Fibroblast of the aortic adventitia (primary cell): Measurements from ENCODE around the gene PDGFRB. TPM values are rescaled to one million over a fixed set of nuclear protein-coding genes. Genes with fewer than 3 reads are reported as not detected.
A peak's percentile ranks its signal among the peaks of the same experiment; 100 is the strongest.

Experiments
- DNase-seq: peaks from one replicate; pipeline ENCODE4 v3.0.0-alpha.2; 2010; ENCODE audit warnings: low read depth
- H3K4me3 ChIP-seq: 2 replicates; pipeline ENCODE4 v1.5.1; 2011; ENCODE audit warnings: low read depth, mild to moderate bottlenecking, control low read depth, low read length, moderate library complexity
- total RNA-seq: library from RNA; depleted of rRNA; stranded (reverse); fragments of >200 nt; gene quantifications from 2 replicates; pipeline ENCODE4 v1.2.3, GENCODE V29; 2012; ENCODE audit warnings: low replicate concordance
- TF ChIP-seq, protein P1 (sequence below): IDR thresholded peaks from 2 replicates; pipeline ENCODE4 v1.5.1; 2011; ENCODE audit warnings: mild to moderate bottlenecking, low read length, control low read depth, inconsistent platforms; ENCODE audit not compliant: insufficient read depth

Gene PDGFRB
- total RNA-seq, 1 donor, result 111 TPM

GRCh38 chr5:150178262-150178661, 22.6 kb upstream of the PDGFRB start:
- no peak overlapping the region for H3K4me3 ChIP-seq
- TF ChIP-seq, protein P1, sequence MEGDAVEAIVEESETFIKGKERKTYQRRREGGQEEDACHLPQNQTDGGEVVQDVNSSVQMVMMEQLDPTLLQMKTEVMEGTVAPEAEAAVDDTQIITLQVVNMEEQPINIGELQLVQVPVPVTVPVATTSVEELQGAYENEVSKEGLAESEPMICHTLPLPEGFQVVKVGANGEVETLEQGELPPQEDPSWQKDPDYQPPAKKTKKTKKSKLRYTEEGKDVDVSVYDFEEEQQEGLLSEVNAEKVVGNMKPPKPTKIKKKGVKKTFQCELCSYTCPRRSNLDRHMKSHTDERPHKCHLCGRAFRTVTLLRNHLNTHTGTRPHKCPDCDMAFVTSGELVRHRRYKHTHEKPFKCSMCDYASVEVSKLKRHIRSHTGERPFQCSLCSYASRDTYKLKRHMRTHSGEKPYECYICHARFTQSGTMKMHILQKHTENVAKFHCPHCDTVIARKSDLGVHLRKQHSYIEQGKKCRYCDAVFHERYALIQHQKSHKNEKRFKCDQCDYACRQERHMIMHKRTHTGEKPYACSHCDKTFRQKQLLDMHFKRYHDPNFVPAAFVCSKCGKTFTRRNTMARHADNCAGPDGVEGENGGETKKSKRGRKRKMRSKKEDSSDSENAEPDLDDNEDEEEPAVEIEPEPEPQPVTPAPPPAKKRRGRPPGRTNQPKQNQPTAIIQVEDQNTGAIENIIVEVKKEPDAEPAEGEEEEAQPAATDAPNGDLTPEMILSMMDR, result no peak
- no peak for DNase-seq

GRCh38 chr5:150177721-150178120, 22.1 kb upstream of the PDGFRB start:
- TF ChIP-seq, protein P1, result no peak
- no peak overlapping the region for H3K4me3 ChIP-seq
- DNase-seq, result no peak

DNA sequence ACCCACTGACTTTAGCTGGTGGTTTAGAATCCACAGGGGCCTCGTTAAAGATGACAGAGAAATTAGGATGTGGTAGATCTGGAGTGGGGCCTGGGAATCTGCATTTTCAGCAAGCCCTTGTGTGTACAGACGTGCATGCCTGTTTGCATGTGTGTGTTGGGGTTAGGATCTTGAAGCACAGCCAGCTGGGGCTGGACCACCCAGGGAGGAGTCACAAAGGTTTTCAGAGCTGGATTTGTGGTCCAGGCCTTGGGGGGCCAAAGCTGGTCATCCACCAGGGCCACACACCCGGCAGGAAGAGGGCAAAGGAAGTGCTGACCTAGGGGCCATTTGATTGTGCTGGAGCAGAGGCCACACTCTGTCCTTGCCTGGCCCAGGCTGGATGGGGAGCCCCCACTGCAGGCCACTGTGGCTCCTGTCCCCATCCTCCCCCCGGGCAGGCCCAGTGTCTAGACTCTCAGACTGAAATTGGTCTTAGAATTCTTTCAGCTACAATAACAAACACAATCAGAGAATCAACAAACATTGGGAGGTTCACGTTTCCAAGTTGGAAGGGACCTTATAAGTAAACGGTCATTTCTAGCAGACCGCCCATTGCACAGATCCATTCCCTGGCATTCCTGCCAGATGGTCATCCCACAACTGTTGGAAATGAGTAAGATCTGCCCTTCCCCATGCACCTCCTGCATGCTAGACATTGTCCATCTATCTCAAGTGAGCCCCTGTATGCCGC, 21.3 kb upstream of the PDGFRB start:
- TF ChIP-seq, protein P1, result no peak
- no peak overlapping the region for H3K4me3 ChIP-seq
- DNase-seq, result no peak

GRCh38 chr5:150175536-150175935, 19.9 kb upstream of the PDGFRB start:
- H3K4me3 ChIP-seq, result no peak overlapping the region
- DNase-seq, result no peak
- TF ChIP-seq, protein P1, result peak; percentile 58

GRCh38 chr5:150175076-150175475, 19.4 kb upstream of the PDGFRB start:
- no peak for DNase-seq
- no peak overlapping the region for H3K4me3 ChIP-seq
- TF ChIP-seq, protein P1, result no peak

GRCh38 chr5:150174285-150174684, 18.6 kb upstream of the PDGFRB start:
- TF ChIP-seq, protein P1, result no peak
- DNase-seq, result no peak
- no peak overlapping the region for H3K4me3 ChIP-seq

DNA sequence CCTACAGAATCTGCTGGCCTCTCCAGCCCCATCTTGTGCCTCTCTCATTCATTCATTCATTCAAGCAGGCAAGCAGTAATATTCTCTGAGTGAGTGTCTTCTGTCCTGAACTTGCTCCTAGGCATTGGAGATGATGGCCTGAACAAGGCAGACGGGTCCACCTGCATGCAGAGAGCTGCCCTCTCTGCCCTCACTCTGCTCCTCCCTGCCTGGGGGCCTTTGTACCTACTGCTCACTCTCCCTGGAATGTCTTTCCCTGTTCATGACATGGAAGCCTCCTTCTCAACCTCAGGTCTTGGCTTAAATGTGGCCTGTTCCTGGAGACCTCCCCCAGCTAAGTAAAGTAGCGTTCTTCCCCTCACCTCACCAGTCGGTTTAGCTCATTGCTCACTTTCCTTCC, 17.5 kb upstream of the PDGFRB start:
- H3K4me3 ChIP-seq, result no peak overlapping the region
- TF ChIP-seq, protein P1, result no peak
- no peak for DNase-seq
